Skeletal muscle satellite cell (primary cell): ENCODE data around the gene PDXK. TPM values are rescaled to one million over a fixed set of nuclear protein-coding genes. Genes with fewer than 3 reads are reported as not detected.
"Not testable (repeated sequence)": the region's sequence is repeated elsewhere in the genome, so short reads cannot be mapped to it uniquely, and the experiment has no call there.

Source experiments
- H3K27me3 ChIP-seq: 2 replicates; pipeline ENCODE4 v1.7.0; 2013; ENCODE audit warnings: low read length; ENCODE audit not compliant: control insufficient read depth, insufficient read depth
- H3K36me3 ChIP-seq: 2 replicates; pipeline ENCODE4 v1.7.0; 2013; ENCODE audit warnings: mild to moderate bottlenecking, control low read depth, low read length; ENCODE audit not compliant: insufficient read depth
- H3K4me1 ChIP-seq: 2 replicates; pipeline ENCODE4 v1.7.0; 2013; ENCODE audit warnings: low read length; ENCODE audit not compliant: control insufficient read depth, insufficient read depth
- H3K4me2 ChIP-seq: 2 replicates; pipeline ENCODE4 v1.7.0; 2013; ENCODE audit warnings: mild to moderate bottlenecking, low read length
- H3K4me3 ChIP-seq: 2 replicates; pipeline ENCODE4 v1.7.0; 2013; ENCODE audit warnings: low read length
- H3K9ac ChIP-seq: 2 replicates; pipeline ENCODE4 v1.7.0; 2013; ENCODE audit warnings: mild to moderate bottlenecking, low read depth, low read length, moderate library complexity
- H3K9me3 ChIP-seq: replicated peaks from 2 replicates; pipeline ENCODE4 v1.7.0; 2013; ENCODE audit warnings: mild to moderate bottlenecking, control low read depth, low read length
- total RNA-seq: library from RNA; depleted of rRNA; stranded (reverse); fragments of >200 nt; gene quantifications from 2 replicates; pipeline ENCODE4 v1.2.3, GENCODE V29; 2012; rRNA removed

PDXK gene
- 59.4 and 61.1 TPM in 2 replicates for total RNA-seq

DNA sequence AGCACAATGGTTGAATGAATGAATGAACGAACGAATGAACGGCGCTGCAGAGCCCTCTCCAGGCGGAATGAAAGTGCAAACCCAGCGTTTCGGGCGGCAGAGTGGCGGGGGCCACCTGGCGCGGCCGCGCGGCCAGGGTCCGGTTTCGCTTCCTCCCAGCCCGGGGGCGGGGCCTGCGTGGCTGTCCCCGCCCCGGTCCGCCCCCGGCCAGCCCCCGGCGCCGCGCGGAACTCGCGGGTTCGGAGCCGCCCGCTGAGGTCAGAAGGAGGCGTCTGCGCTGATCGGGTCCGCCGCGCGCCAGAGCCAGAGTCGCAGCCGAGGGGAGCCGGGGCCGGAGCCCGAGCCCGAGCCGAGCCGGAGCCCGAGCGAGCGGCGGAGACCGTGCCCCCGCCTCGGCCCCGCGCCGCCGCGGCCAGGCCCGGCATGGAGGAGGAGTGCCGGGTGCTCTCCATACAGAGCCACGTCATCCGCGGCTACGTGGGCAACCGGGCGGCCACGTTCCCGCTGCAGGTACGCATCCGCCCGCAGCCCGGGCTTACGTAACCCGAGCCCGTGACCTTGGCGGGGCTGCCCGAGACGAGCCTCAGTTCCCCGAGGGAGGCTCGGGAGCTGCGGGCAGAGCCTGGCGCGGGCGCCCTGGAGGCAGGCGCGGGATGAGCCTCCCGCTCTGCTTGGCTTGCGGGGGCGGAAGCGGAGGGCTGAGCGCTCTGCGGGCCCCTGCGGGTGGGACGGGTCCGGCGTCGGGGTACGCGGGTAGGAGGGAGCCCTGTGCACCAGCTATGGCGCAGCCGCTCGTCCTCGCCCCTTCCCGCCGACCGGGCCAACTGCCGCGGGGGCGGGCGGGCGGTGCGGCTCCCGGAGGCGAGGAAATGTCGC, at the start of gene PDXK:
Gene PDXK, plus strand, starts transcription at position 258 of the 876 bp plus-strand sequence. Its CDS starts 166 bp downstream, at position 424.
- Histone ChIP-seq H3K4me1 (peaks cover 29% of the 10 kb centered on the region), H3K4me3 (peak within 1 kb of the TSS; percentile 100), H3K36me3 (peaks cover 12% of the 10 kb centered on the region), H3K9ac (peak within 1 kb of the TSS; percentile 94), H3K9me3 (no peaks in the 10 kb centered on the region), H3K4me2 (peak within 1 kb of the TSS; percentile 99), H3K27me3 (no peaks in the 10 kb centered on the region)

DNA sequence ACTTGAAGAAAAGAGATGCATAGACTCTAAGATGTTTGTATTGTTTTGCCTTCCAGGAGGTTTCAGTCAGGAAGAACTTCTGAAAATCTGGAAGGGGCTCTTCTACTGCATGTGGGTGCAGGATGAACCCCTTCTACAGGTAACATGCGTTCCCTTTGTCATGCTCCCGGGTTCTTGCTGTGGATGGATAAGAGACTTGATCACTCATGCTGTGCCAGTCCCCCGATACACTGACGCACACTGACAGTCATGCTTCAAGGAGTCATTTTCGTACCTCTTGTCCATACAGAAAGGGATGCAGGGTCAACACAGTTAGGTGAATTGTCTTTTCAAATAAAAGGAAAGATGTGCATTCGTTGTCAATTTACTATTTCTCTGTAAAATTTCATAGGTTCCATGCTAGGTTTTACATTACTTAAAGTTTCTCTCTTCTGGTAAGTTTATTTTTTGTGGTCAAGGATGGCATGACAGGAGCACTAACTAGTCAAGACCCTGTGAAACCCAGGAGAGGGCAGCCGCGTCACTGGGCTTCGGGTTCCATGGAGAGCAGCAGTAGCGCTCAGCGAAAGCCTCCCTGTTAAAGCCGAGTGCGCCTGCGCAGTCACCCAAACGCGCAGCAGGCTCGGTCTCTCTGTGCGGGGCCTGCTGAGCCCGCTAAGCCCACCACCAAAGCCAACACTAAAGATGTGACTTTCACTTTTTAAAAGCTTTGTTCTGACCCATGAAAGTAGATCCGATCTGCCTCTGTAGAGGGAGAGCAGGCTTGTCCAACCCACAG, 48.9 kb upstream of the PDXK start:
- Histone ChIP-seq H3K36me3 (peaks cover 51% of the 10 kb centered on the region), H3K9me3 (no peaks in the 10 kb centered on the region), H3K4me1 (peaks cover 10% of the 10 kb centered on the region), H3K4me2 (no peak overlapping the region), H3K4me3 (no peak overlapping the region), H3K9ac (no peak overlapping the region), H3K27me3 (no peaks in the 10 kb centered on the region)

- Histone ChIP-seq H3K9me3 (no peaks in the 10 kb centered on the region), H3K4me1 (no peaks in the 10 kb centered on the region), H3K9ac (no peak overlapping the region), H3K27me3 (no peaks in the 10 kb centered on the region), H3K4me3 (no peak overlapping the region), H3K36me3 (peaks cover 52% of the 10 kb centered on the region), H3K4me2 (no peak overlapping the region)
Observed at GRCh38 chr21:43675871-43676270, 43.1 kb upstream of the PDXK start.

- no peaks in the 10 kb centered on the region for H3K9me3 ChIP-seq
- no peak overlapping the region for H3K4me3 ChIP-seq
- peaks cover 50% of the 10 kb centered on the region for H3K36me3 ChIP-seq
- no peaks in the 10 kb centered on the region for H3K4me1 ChIP-seq
- no peak overlapping the region for H3K9ac ChIP-seq
- H3K27me3 ChIP-seq, result no peaks in the 10 kb centered on the region
- no peak overlapping the region for H3K4me2 ChIP-seq
Observed at GRCh38 chr21:43676391-43676790, 42.5 kb upstream of the PDXK start.

- Histone ChIP-seq H3K9me3 (no peaks in the 10 kb centered on the region), H3K9ac (no peak overlapping the region), H3K36me3 (peaks cover 39% of the 10 kb centered on the region), H3K4me1 (no peaks in the 10 kb centered on the region), H3K27me3 (no peaks in the 10 kb centered on the region), H3K4me2 (no peak overlapping the region), H3K4me3 (no peak overlapping the region)
Observed at GRCh38 chr21:43679951-43680350, 39.0 kb upstream of the PDXK start.

- H3K4me3 ChIP-seq, H3K27me3 ChIP-seq, H3K9me3 ChIP-seq, H3K4me2 ChIP-seq, H3K9ac ChIP-seq, H3K4me1 ChIP-seq: not testable (repeated sequence)
- H3K36me3 ChIP-seq, result peaks cover 36% of the 10 kb centered on the region
Observed at GRCh38 chr21:43680421-43680820, 38.5 kb upstream of the PDXK start.

GRCh38 chr21:43681650-43682049, 37.3 kb upstream of the PDXK start:
- Histone ChIP-seq H3K9ac (no peak overlapping the region), H3K4me3 (no peak overlapping the region), H3K36me3 (peaks cover 37% of the 10 kb centered on the region), H3K9me3 (no peaks in the 10 kb centered on the region), H3K27me3 (no peaks in the 10 kb centered on the region), H3K4me2 (no peak overlapping the region), H3K4me1 (no peaks in the 10 kb centered on the region)

DNA sequence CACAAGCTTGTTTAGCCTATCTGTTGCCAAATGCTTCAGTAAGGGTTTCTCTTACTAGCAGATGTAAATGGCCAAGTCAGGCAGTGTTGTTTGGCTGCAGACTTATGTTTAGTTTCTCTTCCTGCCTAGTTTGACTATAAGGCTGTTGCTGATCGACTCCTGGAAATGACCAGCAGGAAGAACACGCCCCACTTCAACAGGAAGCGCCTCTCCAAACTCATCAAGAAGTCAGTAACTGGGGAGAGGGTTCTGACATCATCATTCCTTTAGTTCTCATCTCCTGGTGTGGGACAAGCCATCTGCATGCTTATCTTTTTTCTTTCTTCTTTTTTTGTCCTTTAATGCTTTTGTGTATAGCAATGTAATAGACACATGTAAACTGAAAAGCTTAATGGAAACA, 34.5 kb upstream of the PDXK start:
- H3K4me1 ChIP-seq, result no peaks in the 10 kb centered on the region
- H3K9me3 ChIP-seq, result no peaks in the 10 kb centered on the region
- peaks cover 53% of the 10 kb centered on the region for H3K36me3 ChIP-seq
- no peak overlapping the region for H3K4me2 ChIP-seq
- no peak overlapping the region for H3K4me3 ChIP-seq
- no peak overlapping the region for H3K9ac ChIP-seq
- H3K27me3 ChIP-seq, result no peaks in the 10 kb centered on the region

DNA sequence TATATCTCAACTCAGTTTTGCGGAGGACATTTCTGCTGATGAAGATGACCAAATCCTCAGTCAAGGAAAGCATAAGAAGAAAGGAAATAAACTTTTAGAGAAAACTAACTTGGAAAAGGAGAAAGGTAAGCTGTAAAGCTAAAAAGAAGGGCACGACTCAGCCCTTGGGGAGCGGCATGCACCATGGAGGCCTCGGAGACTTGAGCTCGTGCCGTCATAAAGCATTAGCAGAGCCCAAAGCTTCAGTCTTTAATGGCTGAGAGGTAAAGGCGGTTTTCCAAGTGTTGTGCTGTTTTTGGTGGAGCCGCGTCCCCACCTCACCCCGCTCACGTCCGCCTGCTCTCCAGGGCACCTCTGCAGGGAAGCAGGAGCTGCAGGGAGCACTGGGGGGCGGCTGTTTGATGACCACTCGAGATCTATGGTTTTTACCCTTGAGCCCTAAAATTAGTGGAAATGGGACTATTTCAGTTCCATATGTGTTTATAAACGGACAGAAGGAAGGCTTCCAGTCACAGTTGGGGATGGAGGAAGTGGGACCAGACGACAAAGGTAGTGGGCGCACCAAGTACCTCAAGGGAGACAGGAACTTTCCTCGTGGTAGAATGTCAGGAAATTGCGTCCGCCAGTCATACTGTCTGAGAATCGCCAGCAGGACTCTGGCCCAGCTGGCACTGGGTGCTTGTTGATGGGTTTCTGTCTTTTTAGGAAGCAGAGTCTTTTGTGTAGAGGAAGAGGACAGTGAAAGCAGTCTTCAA, 31.9 kb upstream of the PDXK start:
- peaks cover 75% of the 10 kb centered on the region for H3K36me3 ChIP-seq
- H3K4me1 ChIP-seq, result no peaks in the 10 kb centered on the region
- no peak overlapping the region for H3K9ac ChIP-seq
- H3K9me3 ChIP-seq, result no peaks in the 10 kb centered on the region
- no peak overlapping the region for H3K4me3 ChIP-seq
- no peak overlapping the region for H3K4me2 ChIP-seq
- no peaks in the 10 kb centered on the region for H3K27me3 ChIP-seq

DNA sequence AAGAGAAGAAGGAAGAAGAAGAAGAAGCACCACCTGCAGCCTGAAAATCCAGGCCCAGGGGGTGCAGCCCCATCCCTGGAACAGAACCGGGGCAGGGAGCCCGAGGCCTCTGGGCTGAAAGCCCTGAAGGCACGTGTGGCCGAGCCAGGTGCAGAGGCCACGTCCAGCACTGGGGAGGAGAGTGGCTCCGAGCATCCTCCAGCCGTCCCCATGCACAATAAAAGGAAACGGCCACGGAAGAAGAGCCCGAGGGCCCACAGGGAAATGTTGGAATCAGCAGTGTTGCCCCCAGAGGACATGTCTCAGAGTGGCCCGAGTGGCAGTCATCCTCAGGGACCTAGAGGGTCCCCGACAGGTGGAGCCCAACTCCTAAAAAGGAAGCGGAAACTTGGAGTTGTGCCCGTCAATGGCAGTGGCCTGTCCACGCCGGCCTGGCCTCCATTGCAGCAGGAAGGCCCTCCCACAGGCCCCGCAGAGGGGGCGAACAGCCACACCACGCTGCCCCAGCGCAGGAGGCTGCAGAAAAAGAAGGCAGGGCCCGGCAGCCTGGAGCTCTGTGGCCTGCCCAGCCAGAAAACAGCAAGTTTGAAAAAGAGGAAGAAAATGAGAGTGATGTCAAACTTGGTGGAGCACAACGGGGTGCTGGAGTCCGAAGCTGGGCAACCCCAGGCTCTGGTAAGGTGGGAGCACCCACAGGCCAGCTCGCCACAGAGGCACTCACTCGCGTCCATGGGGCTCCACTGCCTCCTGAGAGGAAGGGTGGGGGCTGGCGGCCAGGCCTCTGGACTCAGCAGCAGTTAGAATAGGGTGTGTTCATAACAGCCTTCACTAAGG, 31.1 kb upstream of the PDXK start:
- H3K9me3 ChIP-seq, result no peaks in the 10 kb centered on the region
- H3K4me1 ChIP-seq, result no peaks in the 10 kb centered on the region
- no peaks in the 10 kb centered on the region for H3K27me3 ChIP-seq
- no peak overlapping the region for H3K4me3 ChIP-seq
- no peak overlapping the region for H3K9ac ChIP-seq
- H3K36me3 ChIP-seq, result peaks cover 76% of the 10 kb centered on the region
- H3K4me2 ChIP-seq, result no peak overlapping the region
